Hepatocyte (in vitro differentiated cells): ENCODE measurements around the gene AP2S1.

Source experiments
- CTCF ChIP-seq: fragments of 200-600 bp; sonication (generic); IDR thresholded peaks from 2 replicates; pipeline ENCODE4 v1.5.1; 2016; ENCODE audit warnings: antibody characterized with exemption, mild to moderate bottlenecking; ENCODE audit not compliant: poor library complexity
- EZH2 ChIP-seq: fragments of 200-600 bp; sonication (generic); IDR thresholded peaks from 2 replicates; pipeline ENCODE4 v1.6.1; 2016; ENCODE audit warnings: antibody characterized with exemption, mild to moderate bottlenecking, borderline replicate concordance
- EZH2phosphoT487 ChIP-seq: fragments of 200-600 bp; sonication (generic); IDR thresholded peaks from one replicate; pipeline ENCODE4 v1.6.1; 2018; ENCODE audit warnings: antibody characterized with exemption, mild to moderate bottlenecking, low read depth, moderate library complexity; ENCODE audit not compliant: unreplicated experiment, severe bottlenecking

GRCh38 chr19:46868025-46868802 is 17.6 kb upstream of the AP2S1 start:
- TF ChIP-seq CTCF (no peak), EZH2 (no peak), EZH2phosphoT487 (no peak)
